Activated T-cell treated with anti-CD3 and anti-CD28 coated beads, Interleukin-2, amount 50 U/mL, for 48 hours (primary cell): ENCODE data around the gene GRB7.
"Not testable (repeated sequence)": the region's sequence is repeated elsewhere in the genome, so short reads cannot be mapped to it uniquely, and the experiment has no call there.

ENCODE experiments used
- DNase-seq, 2 experiments: peaks; one replicate each; pipeline ENCODE4 v3.0.0-alpha.2; 2020

GRB7 gene

GRCh38 chr17:39736319-39737165 is 1.2 kb upstream of the GRB7 start:
- DNase-seq: no peak

- DNase-seq: no peak
Measured at GRCh38 chr17:39737206-39737759, 455 bp upstream of the GRB7 start.

- peak; percentile 69 to 70 for DNase-seq
Measured at GRCh38 chr17:39738568-39738901, 797 bp downstream of the GRB7 start.

- DNase-seq: no peak
Measured at GRCh38 chr17:39738983-39739884, 1.5 kb downstream of the GRB7 start.

GRCh38 chr17:39739885-39740356 is 2.2 kb downstream of the GRB7 start:
- DNase-seq: no peak

GRCh38 chr17:39740357-39741111 is 2.8 kb downstream of the GRB7 start:
- no peak for DNase-seq

GRCh38 chr17:39742126-39742855 is 4.6 kb downstream of the GRB7 start:
- no peak for DNase-seq

- DNase-seq: no peak
Measured at GRCh38 chr17:39742856-39743436, 5.2 kb downstream of the GRB7 start.

- no peak for DNase-seq
Measured at GRCh38 chr17:39744075-39744835, 6.5 kb downstream of the GRB7 start.

GRCh38 chr17:39744836-39745215 is 7.1 kb downstream of the GRB7 start:
- DNase-seq: no peak

- DNase-seq: no peak
Measured at GRCh38 chr17:39745335-39746144, 7.8 kb downstream of the GRB7 start.

GRCh38 chr17:39746145-39746461 is 8.4 kb downstream of the GRB7 start:
- DNase-seq: no peak

- DNase-seq: no peak
Measured at GRCh38 chr17:39747745-39748144, 10.0 kb downstream of the GRB7 start.

GRCh38 chr17:39748444-39749034 is 10.8 kb downstream of the GRB7 start:
- DNase-seq: not testable (repeated sequence)

GRCh38 chr17:39750131-39751015 is 12.6 kb downstream of the GRB7 start:
- no peak for DNase-seq

GRCh38 chr17:39751016-39751543 is 13.3 kb downstream of the GRB7 start:
- no peak for DNase-seq

GRCh38 chr17:39751637-39752036 is 13.9 kb downstream of the GRB7 start:
- no peak for DNase-seq

GRCh38 chr17:39752241-39752881 is 14.6 kb downstream of the GRB7 start:
- DNase-seq: no peak
